GM19328 (cell line): Measurements from ENCODE around the gene IRF2.

ENCODE experiments used
- ATAC-seq: cut with Tn5 transposase; IDR thresholded peaks from one replicate; pipeline ENCODE4 v1.9.1; 2021; ENCODE audit warnings: mild to moderate bottlenecking, moderate library complexity; ENCODE audit not compliant: unreplicated experiment

The IRF2 gene

GRCh38 chr4:184370711-184371389 is 103.5 kb downstream of the IRF2 start:
- ATAC-seq, result no peak

GRCh38 chr4:184369871-184370270 is 104.5 kb downstream of the IRF2 start:
- no peak for ATAC-seq

GRCh38 chr4:184368731-184369130 is 105.6 kb downstream of the IRF2 start:
- ATAC-seq, result no peak

- no peak for ATAC-seq
Measured at GRCh38 chr4:184368290-184368689, 106.1 kb downstream of the IRF2 start.

GRCh38 chr4:184364100-184364921 is 110.0 kb downstream of the IRF2 start:
- no peak for ATAC-seq

GRCh38 chr4:184363258-184363657 is 111.1 kb downstream of the IRF2 start:
- no peak for ATAC-seq

- ATAC-seq, result no peak
Measured at GRCh38 chr4:184362396-184362795, 112.0 kb downstream of the IRF2 start.

- no peak for ATAC-seq
Measured at GRCh38 chr4:184361443-184361842, 112.9 kb downstream of the IRF2 start.

- ATAC-seq, result no peak
Measured at GRCh38 chr4:184359888-184360287, 114.5 kb downstream of the IRF2 start.

- ATAC-seq, result no peak
Measured at GRCh38 chr4:184358521-184359232, 115.7 kb downstream of the IRF2 start.

GRCh38 chr4:184357772-184358171 is 116.6 kb downstream of the IRF2 start:
- no peak for ATAC-seq

GRCh38 chr4:184357165-184357564 is 117.2 kb downstream of the IRF2 start:
- ATAC-seq, result no peak

- no peak for ATAC-seq
Measured at GRCh38 chr4:184356366-184356765, 118.0 kb downstream of the IRF2 start.

- no peak for ATAC-seq
Measured at GRCh38 chr4:184355857-184356256, 118.5 kb downstream of the IRF2 start.

GRCh38 chr4:184355111-184355604 is 119.2 kb downstream of the IRF2 start:
- no peak for ATAC-seq

- no peak for ATAC-seq
Measured at GRCh38 chr4:184352891-184353290, 121.5 kb downstream of the IRF2 start.

GRCh38 chr4:184351560-184352451 is 122.5 kb downstream of the IRF2 start:
- ATAC-seq, result no peak

- no peak for ATAC-seq
Measured at GRCh38 chr4:184350964-184351363, 123.4 kb downstream of the IRF2 start.

GRCh38 chr4:184350213-184350817 is 124.0 kb downstream of the IRF2 start:
- no peak for ATAC-seq
